Kidney (tissue), 14 donors: ENCODE data around the gene GP5. TPM values are rescaled to one million over a fixed set of nuclear protein-coding genes. Genes with fewer than 3 reads are reported as not detected.
A peak's percentile ranks its signal among the peaks of the same experiment; 100 is the strongest.

Experiments
- DNase-seq, 5 donors: peaks; one replicate each; pipeline ENCODE4 v3.0.0-alpha.2; 2013 to 2020
- FAIRE-seq: peaks from 2 replicates; lab custom pipeline; 2012; peaks lifted over from hg19 to GRCh38; lab: Jason Lieb, UNC
- H3K27ac ChIP-seq, 2 donors: one replicate each; pipeline ENCODE4 v1.7.0; 2013; ENCODE audit warnings: low read depth in 2 of 2, low read length in 2 of 2, inconsistent platforms in 1 of 2
- H3K27me3 ChIP-seq: one replicate; pipeline ENCODE4 v1.7.1; 2013; ENCODE audit warnings: low read length, inconsistent platforms; ENCODE audit not compliant: control insufficient read depth, insufficient read depth
- H3K36me3 ChIP-seq, 3 donors: one replicate each; pipeline versions ENCODE4 v1.7.0 to v1.7.1; 2013; ENCODE audit warnings: low read length in 3 of 3, control low read depth in 1 of 3, inconsistent platforms in 1 of 3; ENCODE audit not compliant: insufficient read depth in 3 of 3, control insufficient read depth in 2 of 3
- H3K4me1 ChIP-seq, 3 donors: one replicate each; pipeline versions ENCODE4 v1.7.0 to v1.7.1; 2013; ENCODE audit warnings: low read length in 3 of 3, inconsistent platforms in 1 of 3, low read depth in 1 of 3; ENCODE audit not compliant: control insufficient read depth in 2 of 3, insufficient read depth in 2 of 3
- H3K4me3 ChIP-seq, 3 donors: one replicate each; pipeline versions ENCODE4 v1.7.0 to v1.8.1; 2013; ENCODE audit warnings: low read length in 3 of 3, control low read depth in 1 of 3, inconsistent platforms in 1 of 3
- H3K9ac ChIP-seq, 3 donors: one replicate each; pipeline versions ENCODE4 v1.7.0 to v1.7.1; 2013; ENCODE audit warnings: low read length in 3 of 3, control low read depth in 1 of 3, inconsistent platforms in 1 of 3
- H3K9me3 ChIP-seq, 3 donors: one replicate each; pipeline versions ENCODE4 v1.7.0 to v1.7.1; 2013; ENCODE audit warnings: low read length in 3 of 3, control low read depth in 1 of 3, inconsistent platforms in 1 of 3; ENCODE audit not compliant: control insufficient read depth in 2 of 3, insufficient read depth in 1 of 3
- intact Hi-C: fragments of 100-400 bp; cut with DNase I; formaldehyde crosslinking; loops from one replicate; pipeline ENCODE4 v1.11.1; 2022
- polyA plus RNA-seq: library from polyadenylated mRNA; stranded (reverse); fragments of 350-450 nt; fragmentation: Illumina TruSeq; extraction: RNeasy Lipid Tissue Mini Kit (QIAGEN cat#74804); gene quantifications from one replicate; pipeline ENCODE4 v1.2.3, GENCODE V29; 2014; ENCODE audit warnings: low read depth, low replicate concordance; ENCODE audit not compliant: insufficient read depth
- total RNA-seq: library from RNA; stranded (reverse); fragmentation: NEBNext Ultra II Directional; extraction: Animal tissue kit (Norgen Biotek cat#: 25700); gene quantifications from one replicate; pipeline ENCODE4 v1.2.1, GENCODE V29; 2021
- TF ChIP-seq, protein P1 (sequence below): IDR thresholded peaks from 3 replicates; pipeline ENCODE4 v1.5.1; 2012; ENCODE audit warnings: mild to moderate bottlenecking, moderate library complexity, borderline replicate concordance; ENCODE audit not compliant: insufficient read depth; ENCODE audit errors: extremely low read depth
- donor health status: control.
- donor health status: control.
- donor health status: control.
- donor health status: control.
- donor health status: control.
- donor health status: DM: yes; HTN: yes; CAD: no.
- donor health status: Normal renal cell carcinoma (clear cell type).

The GP5 gene
- total and polyA plus RNA-seq, 2 donors from 2014 or later, result 0.22 TPM; not detected in 1

GRCh38 chr3:194401346-194401745 lies 2.3 kb upstream of the GP5 start:
- FAIRE-seq (no peak), DNase-seq (peak in 1 of 5 donors; percentile 47)
- Histone ChIP-seq H3K9me3 (no peaks in the 10 kb centered on the region), H3K27ac (no peak overlapping the region), H3K4me3 (no peak overlapping the region), H3K4me1 (peaks cover 0 to 4% (median 0%) of the 10 kb centered on the region in 3 donors), H3K36me3 (peaks cover 0 to 8% (median 2%) of the 10 kb centered on the region in 3 donors), H3K27me3 (peaks cover 8% of the 10 kb centered on the region), H3K9ac (no peak overlapping the region)
- TF ChIP-seq, protein P1, sequence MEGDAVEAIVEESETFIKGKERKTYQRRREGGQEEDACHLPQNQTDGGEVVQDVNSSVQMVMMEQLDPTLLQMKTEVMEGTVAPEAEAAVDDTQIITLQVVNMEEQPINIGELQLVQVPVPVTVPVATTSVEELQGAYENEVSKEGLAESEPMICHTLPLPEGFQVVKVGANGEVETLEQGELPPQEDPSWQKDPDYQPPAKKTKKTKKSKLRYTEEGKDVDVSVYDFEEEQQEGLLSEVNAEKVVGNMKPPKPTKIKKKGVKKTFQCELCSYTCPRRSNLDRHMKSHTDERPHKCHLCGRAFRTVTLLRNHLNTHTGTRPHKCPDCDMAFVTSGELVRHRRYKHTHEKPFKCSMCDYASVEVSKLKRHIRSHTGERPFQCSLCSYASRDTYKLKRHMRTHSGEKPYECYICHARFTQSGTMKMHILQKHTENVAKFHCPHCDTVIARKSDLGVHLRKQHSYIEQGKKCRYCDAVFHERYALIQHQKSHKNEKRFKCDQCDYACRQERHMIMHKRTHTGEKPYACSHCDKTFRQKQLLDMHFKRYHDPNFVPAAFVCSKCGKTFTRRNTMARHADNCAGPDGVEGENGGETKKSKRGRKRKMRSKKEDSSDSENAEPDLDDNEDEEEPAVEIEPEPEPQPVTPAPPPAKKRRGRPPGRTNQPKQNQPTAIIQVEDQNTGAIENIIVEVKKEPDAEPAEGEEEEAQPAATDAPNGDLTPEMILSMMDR, result no peak
- intact Hi-C loops, result no loop called here

- peaks cover 0 to 6% (median 0%) of the 10 kb centered on the region in 3 donors for H3K4me1 ChIP-seq
- no peak overlapping the region for H3K9ac ChIP-seq
- intact Hi-C loops, result loop anchor here (10.0 kb wide), 1 partner anchor 55 kb away; no protein-coding TSS in a partner anchor
- H3K36me3 ChIP-seq, result peaks cover 0 to 8% (median 0%) of the 10 kb centered on the region in 3 donors
- TF ChIP-seq, protein P1, result no peak
- no peak for FAIRE-seq
- H3K9me3 ChIP-seq, result no peaks in the 10 kb centered on the region
- peaks cover 8% of the 10 kb centered on the region for H3K27me3 ChIP-seq
- no peak overlapping the region for H3K4me3 ChIP-seq
- DNase-seq, result no peak
- no peak overlapping the region for H3K27ac ChIP-seq
These were observed 877 bp upstream of the GP5 start for GRCh38 chr3:194399874-194400411.

DNA sequence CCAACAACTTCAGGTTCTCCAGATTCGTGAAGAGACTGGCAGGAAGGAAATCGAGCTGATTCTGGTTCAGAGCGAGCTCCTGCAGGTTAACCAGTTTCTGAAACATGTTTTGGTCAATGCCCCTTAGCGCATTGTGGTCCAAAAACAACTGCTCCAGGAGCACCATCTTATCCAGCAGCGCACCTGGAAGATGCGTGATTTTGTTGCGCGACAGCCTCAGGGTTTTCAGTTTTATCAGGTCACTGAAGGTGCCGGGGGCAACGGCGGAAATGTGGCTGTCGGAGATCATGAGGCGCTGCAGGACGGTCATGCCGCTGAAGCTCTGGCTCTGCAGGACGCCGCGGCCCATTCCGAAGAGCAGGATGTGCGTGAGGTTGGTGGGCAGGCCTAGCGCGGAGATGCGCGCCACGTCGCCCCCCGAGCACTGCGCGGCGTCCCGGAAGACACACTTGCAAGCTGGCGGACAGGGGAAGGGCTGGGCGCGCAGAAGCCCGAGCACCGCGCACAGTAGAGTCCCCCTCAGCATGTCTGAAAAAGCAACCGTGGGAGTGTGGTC lies 1.2 kb downstream of the GP5 start:
- DNase-seq (peak in 3 of 5 donors; percentile 39 to 55 (median 51)), FAIRE-seq (no peak)
- TF ChIP-seq, protein P1, result no peak
- intact Hi-C loops, result loop anchor here (10.0 kb wide), 1 partner anchor 53 kb away; no protein-coding TSS in a partner anchor
- peak overlapping the region in 2 of 3 donors; percentile 15 to 25 for H3K4me3 ChIP-seq
- H3K9ac ChIP-seq, result no peak overlapping the region
- no peaks in the 10 kb centered on the region for H3K36me3 ChIP-seq
- peaks cover 8% of the 10 kb centered on the region for H3K27me3 ChIP-seq
- H3K4me1 ChIP-seq, result peaks cover 0 to 9% (median 0%) of the 10 kb centered on the region in 3 donors
- H3K27ac ChIP-seq, result no peak overlapping the region
- no peaks in the 10 kb centered on the region for H3K9me3 ChIP-seq
